IPS DF 4.7 (cell line): Measurements from ENCODE around the gene ST6GAL2.

Source experiments
- DNase-seq: peaks from one replicate; pipeline ENCODE4 v3.0.0-alpha.2; 2013; ENCODE audit warnings: low spot score; ENCODE audit errors: extremely low read depth

Gene ST6GAL2

GRCh38 chr2:106885971-106886915, at the start of gene ST6GAL2:
TSS of gene ST6GAL2 (minus strand) at chr2:106886167. CDS start at chr2:106843977, 42,190 bp downstream.
- DNase-seq, result no peak

- DNase-seq, result no peak
Measured at GRCh38 chr2:106932644-106933043, 46.7 kb upstream of the ST6GAL2 start.

- no peak for DNase-seq
Measured at GRCh38 chr2:106931717-106932335, 45.9 kb upstream of the ST6GAL2 start.

GRCh38 chr2:106921451-106921850, 35.5 kb upstream of the ST6GAL2 start:
- DNase-seq, result no peak

- DNase-seq, result no peak
Measured at GRCh38 chr2:106919012-106919411, 33.0 kb upstream of the ST6GAL2 start.

GRCh38 chr2:106904242-106904641, 18.3 kb upstream of the ST6GAL2 start:
- no peak for DNase-seq

- DNase-seq, result no peak
Measured at GRCh38 chr2:106899786-106900530, 14.0 kb upstream of the ST6GAL2 start.

- DNase-seq, result no peak
Measured at GRCh38 chr2:106894545-106894944, 8.6 kb upstream of the ST6GAL2 start.

- no peak for DNase-seq
Measured at GRCh38 chr2:106892048-106892447, 6.1 kb upstream of the ST6GAL2 start.

GRCh38 chr2:106890606-106891005, 4.6 kb upstream of the ST6GAL2 start:
- no peak for DNase-seq

GRCh38 chr2:106886916-106887758, 1.2 kb upstream of the ST6GAL2 start:
- DNase-seq, result no peak

GRCh38 chr2:106885329-106885728, 638 bp downstream of the ST6GAL2 start:
- DNase-seq, result no peak

GRCh38 chr2:106882673-106883072, 3.3 kb downstream of the ST6GAL2 start:
- DNase-seq, result no peak

GRCh38 chr2:106878206-106878605, 7.8 kb downstream of the ST6GAL2 start:
- DNase-seq, result no peak

GRCh38 chr2:106876699-106877098, 9.3 kb downstream of the ST6GAL2 start:
- DNase-seq, result no peak

- DNase-seq, result no peak
Measured at GRCh38 chr2:106869512-106870275, 16.3 kb downstream of the ST6GAL2 start.

- no peak for DNase-seq
Measured at GRCh38 chr2:106868275-106868674, 17.7 kb downstream of the ST6GAL2 start.

- no peak for DNase-seq
Measured at GRCh38 chr2:106867196-106867953, 18.6 kb downstream of the ST6GAL2 start.

- no peak for DNase-seq
Measured at GRCh38 chr2:106866641-106867040, 19.3 kb downstream of the ST6GAL2 start.
